Cerebellar cortex (tissue), 1 donor: Measurements from ENCODE around the gene CYS1.

Source experiments
- DNase-seq: peaks from one replicate; pipeline ENCODE4 v3.0.0-alpha.2; 2015; ENCODE audit warnings: low spot score

The CYS1 gene

GRCh38 chr2:10047616-10048500 is 32.4 kb downstream of the CYS1 start:
- no peak for DNase-seq

- no peak for DNase-seq
These were observed 33.3 kb downstream of the CYS1 start for GRCh38 chr2:10046931-10047330.

GRCh38 chr2:10045561-10046355 is 34.5 kb downstream of the CYS1 start:
- DNase-seq = peak; percentile 46

- peak; percentile 91 for DNase-seq
These were observed 36.2 kb downstream of the CYS1 start for GRCh38 chr2:10043906-10044601.

- peak; percentile 81 for DNase-seq
These were observed 36.8 kb downstream of the CYS1 start, which contains the start of gene KLF11 for GRCh38 chr2:10043256-10043905. Gene KLF11, plus strand, starts transcription at chr2:10043550. Its CDS starts 167 bp downstream, at chr2:10043717.

GRCh38 chr2:10042301-10043161 is 37.7 kb downstream of the CYS1 start:
- peak; percentile 68 for DNase-seq

- DNase-seq = no peak
These were observed 38.5 kb downstream of the CYS1 start for GRCh38 chr2:10041711-10042110.

GRCh38 chr2:10039658-10040410 is 40.4 kb downstream of the CYS1 start:
- peak; percentile 95 for DNase-seq

- no peak for DNase-seq
These were observed 41.5 kb downstream of the CYS1 start for GRCh38 chr2:10038716-10039115.

- DNase-seq = no peak
These were observed 42.1 kb downstream of the CYS1 start for GRCh38 chr2:10038123-10038522.

GRCh38 chr2:10036095-10036884 is 43.9 kb downstream of the CYS1 start:
- DNase-seq = peak; percentile 93

- DNase-seq = no peak
These were observed 44.6 kb downstream of the CYS1 start for GRCh38 chr2:10035633-10036032.

- DNase-seq = no peak
These were observed 45.2 kb downstream of the CYS1 start for GRCh38 chr2:10035053-10035422.

GRCh38 chr2:10034333-10035052 is 45.7 kb downstream of the CYS1 start:
- no peak for DNase-seq

- DNase-seq = no peak
These were observed 46.8 kb downstream of the CYS1 start for GRCh38 chr2:10033251-10034006.

- DNase-seq = no peak
These were observed 47.5 kb downstream of the CYS1 start for GRCh38 chr2:10032746-10033105.

GRCh38 chr2:10031886-10032745 is 48.1 kb downstream of the CYS1 start:
- DNase-seq = no peak
